ENCODE results near the gene AKAP6.
"Not testable (repeated sequence)": the region's sequence is repeated elsewhere in the genome, so short reads cannot be mapped to it uniquely, and the experiment has no call there.

The AKAP6 gene

DNA sequence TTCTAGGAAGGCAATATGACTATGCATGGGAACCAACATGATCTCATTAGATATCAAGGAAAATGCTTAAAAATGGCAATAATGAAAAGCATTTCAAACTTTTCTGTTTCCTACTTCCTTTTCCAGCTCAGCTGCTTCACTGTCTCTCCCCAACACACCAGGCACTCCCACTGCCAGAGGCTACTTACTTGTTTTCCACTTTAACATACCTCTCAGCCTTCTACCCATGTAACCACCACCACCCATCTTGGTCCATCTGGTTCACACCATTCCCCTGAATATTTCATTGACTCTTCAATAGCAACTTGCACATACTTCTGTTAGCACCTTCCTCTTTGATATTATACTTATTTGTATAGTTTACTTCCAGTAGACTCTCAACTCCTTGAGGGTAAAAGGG, 441.3 kb downstream of the AKAP6 start:
- no peaks in the 10 kb centered on the region for H3K4me1 Mint-ChIP-seq (ENCODE audit: low read depth in 2 of 2)
- peaks cover 12 to 13% of the 10 kb centered on the region in 2 donors for H3K9me3 Mint-ChIP-seq
- H3K36me3 Mint-ChIP-seq (ENCODE audit: insufficient read depth), result no peaks in the 10 kb centered on the region
- H3K27ac Mint-ChIP-seq, result no peak overlapping the region
- ATAC-seq (replicated peaks) (no peak), DNase-seq (no peak)
- H3K27me3 Mint-ChIP-seq, result no peaks in the 10 kb centered on the region
- no peak overlapping the region for H3K4me3 Mint-ChIP-seq

- Mint-ChIP-seq H3K4me3 (no peak overlapping the region), H3K27ac (no peak overlapping the region), H3K9me3 (peaks cover 0 to 7% of the 10 kb centered on the region in 2 donors), H3K27me3 (no peaks in the 10 kb centered on the region), H3K36me3 (ENCODE audit: insufficient read depth) (no peaks in the 10 kb centered on the region), H3K4me1 (ENCODE audit: low read depth in 2 of 2) (no peaks in the 10 kb centered on the region)
- DNase-seq, result no peak
- no peak for ATAC-seq (replicated peaks)
Measured at GRCh38 chr14:32774214-32774613, 445.1 kb downstream of the AKAP6 start.

- no peak for ATAC-seq (replicated peaks)
- Mint-ChIP-seq H3K4me1 (ENCODE audit: low read depth in 2 of 2) (no peaks in the 10 kb centered on the region), H3K4me3 (no peak overlapping the region), H3K36me3 (ENCODE audit: insufficient read depth) (no peaks in the 10 kb centered on the region), H3K27ac (no peak overlapping the region), H3K9me3 (peaks cover 0 to 2% of the 10 kb centered on the region in 2 donors), H3K27me3 (no peaks in the 10 kb centered on the region)
- DNase-seq, result no peak
Measured at GRCh38 chr14:32779840-32780239, 450.7 kb downstream of the AKAP6 start.

DNA sequence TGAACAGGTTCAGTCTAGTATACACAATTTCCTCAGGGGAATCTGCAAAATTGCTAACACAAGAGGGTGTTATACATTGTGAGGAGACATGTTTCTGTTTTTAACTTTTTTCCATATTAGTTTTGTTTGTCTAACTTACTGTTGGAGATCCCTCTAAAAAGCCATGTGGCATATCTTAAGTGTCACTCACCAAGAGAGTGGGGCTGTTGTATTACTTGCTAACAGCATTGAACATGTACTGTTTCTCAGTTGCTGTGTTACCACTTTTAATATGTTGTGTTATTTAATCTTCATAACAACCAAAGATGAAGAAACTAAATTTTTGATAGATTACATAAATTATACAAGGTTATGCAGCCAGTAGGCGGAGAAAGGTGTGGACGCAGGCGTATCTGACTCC, 455.3 kb downstream of the AKAP6 start:
- no peak for ATAC-seq (replicated peaks)
- Mint-ChIP-seq H3K27ac (no peak overlapping the region), H3K36me3 (ENCODE audit: insufficient read depth) (no peaks in the 10 kb centered on the region), H3K9me3 (peaks cover 0 to 2% of the 10 kb centered on the region in 2 donors), H3K4me1 (ENCODE audit: low read depth in 2 of 2) (no peaks in the 10 kb centered on the region), H3K27me3 (no peaks in the 10 kb centered on the region), H3K4me3 (no peak overlapping the region)
- no peak for DNase-seq

DNA sequence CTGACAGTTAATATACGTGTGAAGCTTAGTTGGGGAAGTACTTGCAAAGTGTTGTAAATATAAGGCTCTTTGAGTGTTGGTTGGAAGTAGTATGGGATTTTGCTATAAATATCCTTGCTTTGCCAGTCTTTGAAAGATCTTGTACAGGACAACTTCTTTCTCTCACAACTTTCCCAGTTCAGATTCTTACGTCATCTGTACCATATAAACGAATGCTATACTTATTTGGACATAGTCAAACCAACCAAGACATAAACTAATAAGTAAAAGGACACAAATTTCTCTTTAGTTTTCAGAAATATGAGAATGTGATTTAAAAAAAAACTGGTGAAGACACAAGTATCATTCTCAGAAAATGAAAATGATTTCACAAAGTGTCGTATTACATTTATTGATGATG, 456.5 kb downstream of the AKAP6 start:
- no peak overlapping the region for H3K27ac Mint-ChIP-seq
- no peaks in the 10 kb centered on the region for H3K4me1 Mint-ChIP-seq (ENCODE audit: low read depth in 2 of 2)
- H3K4me3 Mint-ChIP-seq, result no peak overlapping the region
- no peak for DNase-seq
- ATAC-seq (replicated peaks), result no peak
- H3K36me3 Mint-ChIP-seq (ENCODE audit: insufficient read depth), result no peaks in the 10 kb centered on the region
- no peaks in the 10 kb centered on the region for H3K27me3 Mint-ChIP-seq
- H3K9me3 Mint-ChIP-seq, result peaks cover 0 to 11% of the 10 kb centered on the region in 2 donors

DNA sequence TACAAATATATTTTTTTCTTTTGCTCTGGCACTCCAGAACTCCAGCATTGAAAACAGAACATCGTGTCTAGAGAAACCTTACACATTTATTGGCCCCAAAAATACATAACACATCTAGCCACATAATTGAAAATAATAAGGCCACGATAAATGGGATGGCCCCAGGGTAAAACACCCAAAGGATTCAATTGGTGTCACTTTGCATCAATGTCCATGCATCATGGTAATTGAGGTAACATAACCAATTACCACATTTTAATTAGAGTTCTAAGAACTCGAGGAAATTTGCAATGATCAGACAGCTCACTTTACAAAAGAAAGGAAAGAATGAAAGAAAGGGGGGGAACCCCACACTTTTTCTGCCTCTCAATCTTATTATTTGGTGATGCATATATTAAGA, 457.8 kb downstream of the AKAP6 start:
- no peak overlapping the region for H3K27ac Mint-ChIP-seq
- H3K27me3 Mint-ChIP-seq, result no peaks in the 10 kb centered on the region
- no peak overlapping the region for H3K4me3 Mint-ChIP-seq
- DNase-seq, result no peak
- H3K36me3 Mint-ChIP-seq (ENCODE audit: insufficient read depth), result no peaks in the 10 kb centered on the region
- H3K4me1 Mint-ChIP-seq (ENCODE audit: low read depth in 2 of 2), result no peaks in the 10 kb centered on the region
- no peak for ATAC-seq (replicated peaks)
- H3K9me3 Mint-ChIP-seq, result peaks cover 0 to 15% of the 10 kb centered on the region in 2 donors

DNA sequence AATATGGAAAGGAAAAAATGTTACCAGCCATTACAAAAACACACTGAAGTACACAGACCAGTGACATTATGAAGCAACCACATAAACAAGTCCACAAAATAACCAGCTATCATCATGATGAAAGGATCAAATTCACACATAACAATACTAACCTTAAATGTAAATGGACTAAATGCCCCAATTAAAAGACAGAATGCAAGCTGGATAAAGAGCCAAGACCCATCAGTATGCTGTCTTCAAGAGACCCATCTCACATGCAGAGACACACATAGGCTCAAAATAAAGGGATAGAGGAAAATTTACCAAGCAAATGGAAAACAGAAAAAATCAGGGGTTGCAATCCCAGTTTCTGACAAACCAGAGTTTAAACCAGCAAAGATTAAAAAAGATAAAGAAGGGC, 463.9 kb downstream of the AKAP6 start:
- DNase-seq; H3K36me3 Mint-ChIP-seq (ENCODE audit: insufficient read depth); H3K4me3 Mint-ChIP-seq; H3K4me1 Mint-ChIP-seq (ENCODE audit: low read depth in 2 of 2); H3K27ac Mint-ChIP-seq; H3K27me3 Mint-ChIP-seq; ATAC-seq (replicated peaks): not testable (repeated sequence)
- H3K9me3 Mint-ChIP-seq, result peaks cover 11 to 41% of the 10 kb centered on the region in 2 donors

- ATAC-seq (replicated peaks) (no peak), DNase-seq (no peak)
- Mint-ChIP-seq H3K9me3 (peaks cover 16 to 25% of the 10 kb centered on the region in 2 donors), H3K4me1 (ENCODE audit: low read depth in 2 of 2) (no peaks in the 10 kb centered on the region), H3K27me3 (no peaks in the 10 kb centered on the region), H3K27ac (no peak overlapping the region), H3K36me3 (ENCODE audit: insufficient read depth) (no peaks in the 10 kb centered on the region), H3K4me3 (no peak overlapping the region)
Measured at GRCh38 chr14:32800320-32800719, 471.2 kb downstream of the AKAP6 start.

DNA sequence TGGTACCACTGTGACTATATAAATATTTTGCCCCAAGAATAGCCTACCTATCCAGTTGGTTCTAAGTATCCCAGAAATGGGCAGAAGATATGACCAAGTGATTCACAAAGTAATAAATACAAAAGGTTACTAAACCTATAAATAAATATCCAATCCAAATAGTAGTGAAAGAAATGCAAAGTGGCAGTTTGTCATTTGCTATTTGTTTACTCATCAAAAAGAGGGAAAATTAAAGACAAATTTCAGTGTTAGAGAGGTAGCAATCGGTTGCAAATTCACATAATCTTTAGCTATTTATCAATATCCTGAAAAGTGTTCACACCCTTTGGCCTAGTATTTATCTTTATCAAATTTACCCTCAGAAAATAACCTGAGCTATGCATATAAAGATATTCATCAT, 473.2 kb downstream of the AKAP6 start:
- no peak overlapping the region for H3K27ac Mint-ChIP-seq
- ATAC-seq (replicated peaks) (no peak), DNase-seq (no peak)
- H3K27me3 Mint-ChIP-seq, result no peaks in the 10 kb centered on the region
- H3K4me3 Mint-ChIP-seq, result no peak overlapping the region
- H3K36me3 Mint-ChIP-seq (ENCODE audit: insufficient read depth), result no peaks in the 10 kb centered on the region
- H3K4me1 Mint-ChIP-seq (ENCODE audit: low read depth in 2 of 2), result no peaks in the 10 kb centered on the region
- peaks cover 12 to 32% of the 10 kb centered on the region in 2 donors for H3K9me3 Mint-ChIP-seq

DNA sequence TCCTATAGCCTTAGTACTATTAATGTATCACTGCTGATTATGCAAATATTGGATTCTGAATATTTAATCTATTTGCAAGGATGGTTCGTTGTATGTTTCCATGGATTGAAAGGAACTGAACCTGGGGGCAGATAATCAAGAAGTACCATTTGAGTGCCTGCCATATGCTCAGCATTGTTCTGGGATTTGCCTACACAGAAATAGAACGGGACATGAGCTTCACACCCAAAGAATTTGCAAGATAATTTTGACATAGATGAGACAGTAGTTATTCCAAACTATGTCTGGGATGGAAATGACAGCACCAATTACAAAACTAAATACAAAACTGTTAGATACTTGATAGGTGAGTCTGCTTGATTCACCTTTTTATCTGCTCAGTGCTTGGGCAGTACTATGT, 476.9 kb downstream of the AKAP6 start:
- Mint-ChIP-seq H3K9me3 (peaks cover 11 to 30% of the 10 kb centered on the region in 2 donors), H3K36me3 (ENCODE audit: insufficient read depth) (no peaks in the 10 kb centered on the region), H3K27ac (no peak overlapping the region), H3K27me3 (no peaks in the 10 kb centered on the region), H3K4me1 (ENCODE audit: low read depth in 2 of 2) (no peaks in the 10 kb centered on the region), H3K4me3 (no peak overlapping the region)
- ATAC-seq (replicated peaks) (no peak), DNase-seq (no peak)

DNA sequence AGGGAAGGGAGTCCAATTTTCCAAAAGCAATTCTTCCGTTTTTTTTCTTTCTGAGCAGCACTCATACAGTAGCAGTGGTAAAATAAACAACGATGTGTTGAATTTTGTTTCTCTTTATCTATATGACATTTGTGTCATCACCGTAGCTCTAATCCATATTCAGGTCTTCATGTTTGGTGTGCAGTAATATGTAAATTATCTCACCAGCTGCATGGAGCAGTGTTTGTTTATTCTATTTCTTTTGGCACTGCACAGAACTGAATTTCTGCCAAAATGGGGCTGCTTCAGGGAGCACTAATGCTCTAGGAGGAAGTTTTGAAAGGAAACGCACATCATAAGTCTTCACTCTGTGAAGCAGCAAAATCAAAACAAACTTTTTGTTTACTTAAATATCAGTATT, 479.5 kb downstream of the AKAP6 start:
- no peaks in the 10 kb centered on the region for H3K4me1 Mint-ChIP-seq (ENCODE audit: low read depth in 2 of 2)
- ATAC-seq (replicated peaks), result no peak

DNA sequence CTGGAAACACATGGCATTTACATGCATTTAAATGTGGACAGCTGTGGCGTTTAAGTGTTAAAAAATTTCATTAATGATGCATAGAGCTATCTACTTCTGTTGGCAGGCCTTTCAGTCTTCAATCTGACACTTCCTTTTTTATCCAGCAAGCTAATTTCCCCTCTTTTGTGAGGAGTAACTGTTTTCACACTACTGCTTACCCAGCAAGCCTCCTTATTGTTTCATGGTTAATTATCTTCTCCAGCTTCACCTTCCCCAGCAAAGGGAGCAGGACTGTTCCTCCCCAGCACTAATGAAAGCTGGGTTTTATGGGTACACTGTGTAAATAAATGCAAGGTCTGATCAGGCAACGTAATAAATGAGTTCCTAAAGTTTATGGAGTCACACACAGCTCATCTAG, 480.2 kb downstream of the AKAP6 start:
- no peak for DNase-seq
- H3K9me3 Mint-ChIP-seq, result peaks cover 2 to 18% of the 10 kb centered on the region in 2 donors
- no peak overlapping the region for H3K4me3 Mint-ChIP-seq
- H3K36me3 Mint-ChIP-seq (ENCODE audit: insufficient read depth), result no peaks in the 10 kb centered on the region
- H3K4me1 Mint-ChIP-seq (ENCODE audit: low read depth in 2 of 2), result no peaks in the 10 kb centered on the region
- no peaks in the 10 kb centered on the region for H3K27me3 Mint-ChIP-seq
- no peak overlapping the region for H3K27ac Mint-ChIP-seq
- no peak for ATAC-seq (replicated peaks)

More for the DNA sequence above, 479.5 kb downstream of the AKAP6 start:
- no peak overlapping the region for H3K27ac Mint-ChIP-seq
- H3K36me3 Mint-ChIP-seq (ENCODE audit: insufficient read depth), result no peaks in the 10 kb centered on the region
- no peak overlapping the region for H3K4me3 Mint-ChIP-seq
- peaks cover 8 to 25% of the 10 kb centered on the region in 2 donors for H3K9me3 Mint-ChIP-seq
- no peak for DNase-seq
- no peaks in the 10 kb centered on the region for H3K27me3 Mint-ChIP-seq

DNA sequence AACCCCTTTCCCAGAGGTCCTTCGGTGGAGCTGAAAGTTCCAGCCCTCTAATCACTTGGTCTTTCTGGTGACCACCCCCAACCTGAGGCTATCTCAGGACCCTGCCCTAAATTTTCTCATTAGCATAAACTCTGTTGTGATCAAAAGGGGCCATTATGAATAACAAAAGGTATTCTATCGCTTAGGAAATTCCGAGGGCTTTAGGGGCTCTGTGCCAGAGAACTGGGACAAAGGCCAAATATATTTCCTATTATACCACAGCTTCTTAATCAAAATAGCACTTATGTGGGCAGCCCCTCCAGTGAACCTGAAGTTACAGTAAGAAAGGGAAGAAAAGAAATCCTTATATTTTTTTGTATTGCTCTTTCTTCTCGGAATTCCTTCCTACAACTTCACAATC, 484.3 kb downstream of the AKAP6 start:
- ATAC-seq (replicated peaks) (no peak), DNase-seq (no peak)
- H3K9me3 Mint-ChIP-seq, result no peaks in the 10 kb centered on the region
- H3K4me1 Mint-ChIP-seq (ENCODE audit: low read depth in 2 of 2), result no peaks in the 10 kb centered on the region
- no peaks in the 10 kb centered on the region for H3K36me3 Mint-ChIP-seq (ENCODE audit: insufficient read depth)
- H3K27ac Mint-ChIP-seq, result no peak overlapping the region
- no peaks in the 10 kb centered on the region for H3K27me3 Mint-ChIP-seq
- H3K4me3 Mint-ChIP-seq, result no peak overlapping the region

DNA sequence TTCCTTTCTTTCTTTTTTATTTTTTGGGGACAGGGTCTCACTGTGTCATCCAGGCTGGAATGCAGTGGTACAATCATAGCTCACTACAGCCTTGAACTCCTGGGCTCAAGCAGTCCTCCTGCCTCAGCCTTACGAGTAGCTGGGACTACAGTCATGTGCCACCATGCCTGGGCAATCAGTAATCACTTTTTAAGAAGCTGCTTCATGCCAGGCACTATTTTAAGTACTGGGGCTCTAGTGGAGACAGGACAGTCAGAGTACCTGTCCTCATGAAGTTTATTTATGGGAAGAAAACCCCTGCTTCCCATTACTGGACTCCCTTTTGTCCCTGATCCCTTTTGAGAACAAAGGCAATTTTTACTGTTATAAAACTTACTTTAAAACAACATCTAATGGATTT, 485.6 kb downstream of the AKAP6 start:
- no peaks in the 10 kb centered on the region for H3K36me3 Mint-ChIP-seq (ENCODE audit: insufficient read depth)
- DNase-seq (no peak), ATAC-seq (replicated peaks) (no peak)
- H3K27ac Mint-ChIP-seq, result no peak overlapping the region
- H3K9me3 Mint-ChIP-seq, result peaks cover 2 to 7% of the 10 kb centered on the region in 2 donors
- no peak overlapping the region for H3K4me3 Mint-ChIP-seq
- H3K27me3 Mint-ChIP-seq, result no peaks in the 10 kb centered on the region
- H3K4me1 Mint-ChIP-seq (ENCODE audit: low read depth in 2 of 2), result no peaks in the 10 kb centered on the region

DNA sequence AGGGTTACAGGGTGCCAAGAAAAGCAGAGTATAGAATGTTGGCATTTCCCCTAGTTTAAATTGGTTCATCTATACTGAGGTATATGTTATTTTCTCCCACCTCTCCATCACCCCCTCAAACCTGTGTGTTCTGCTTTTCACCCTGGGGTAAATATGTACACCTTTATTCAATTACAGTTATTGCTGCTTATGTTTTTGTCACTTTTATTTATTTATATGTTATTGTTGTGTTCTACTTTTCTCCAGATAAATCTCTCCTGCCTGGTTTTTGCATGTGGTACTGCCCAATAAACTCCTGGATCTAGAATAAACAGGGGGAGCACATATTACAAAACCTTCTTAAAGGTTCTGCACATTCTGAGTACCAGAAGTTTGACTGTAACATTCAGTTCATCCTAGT, 487.5 kb downstream of the AKAP6 start:
- no peak overlapping the region for H3K4me3 Mint-ChIP-seq
- DNase-seq (no peak), ATAC-seq (replicated peaks) (no peak)
- H3K4me1 Mint-ChIP-seq (ENCODE audit: low read depth in 2 of 2), result no peaks in the 10 kb centered on the region
- peaks cover 8 to 15% of the 10 kb centered on the region in 2 donors for H3K9me3 Mint-ChIP-seq
- H3K27me3 Mint-ChIP-seq, result no peaks in the 10 kb centered on the region
- no peak overlapping the region for H3K27ac Mint-ChIP-seq
- no peaks in the 10 kb centered on the region for H3K36me3 Mint-ChIP-seq (ENCODE audit: insufficient read depth)
